ENCODE measurements around the gene TRAPPC10. TPM values are rescaled to one million over a fixed set of nuclear protein-coding genes. Genes with fewer than 3 reads are reported as not detected.

TRAPPC10 gene
- total and polyA plus RNA-seq, 9 of the 15 experiments (the other 6 are each of a cell fraction or from before 2014, with no cell fraction given): 1.1 to 33.8 (median 24.3) TPM

- TF ChIP-seq JUND (IDR thresholded peaks at IDR 0.05; ENCODE audit: borderline replicate concordance, low read depth, low read length) (no peak), JUND (tag; IDR thresholded peaks at IDR 0.05; ENCODE audit: borderline replicate concordance, low read depth, low read length) (no peak), ASH1L (IDR thresholded peaks at IDR 0.05; ENCODE audit: borderline replicate concordance, low read depth, partially characterized antibody) (no peak), CC2D1A (IDR thresholded peaks at IDR 0.05) (no peak), KDM5B (IDR thresholded peaks at IDR 0.05; ENCODE audit: insufficient replicate concordance, low read depth, low read length) (no peak), ZNF445 (CRISPR knock-in tag; IDR thresholded peaks at IDR 0.05; ENCODE audit: low read depth) (no peak), HCFC1 (IDR thresholded peaks at IDR 0.05; ENCODE audit: low read depth, low read length) (no peak), NCOA4 (IDR thresholded peaks at IDR 0.05; ENCODE audit: partially characterized antibody) (no peak), CCNT2 (IDR thresholded peaks at IDR 0.05; ENCODE audit: borderline replicate concordance, extremely low read depth, insufficient read length, low read depth, low read length) (no peak), STAT5B (CRISPR knock-in tag; IDR thresholded peaks at IDR 0.05) (no peak), RNF2 (IDR thresholded peaks at IDR 0.05) (no peak), NCOR1 (IDR thresholded peaks at IDR 0.05) (no peak), MLLT1 (IDR thresholded peaks at IDR 0.05) (peak in 1 of 2 experiments; percentile 48; a peak in 1 of 4 replicates), ZKSCAN8 (CRISPR knock-in tag; IDR thresholded peaks at IDR 0.05) (0 out of 2 replicates have a peak, but pooled peaks have one; percentile 29), SAP30 (IDR thresholded peaks at IDR 0.05; ENCODE audit: borderline replicate concordance, insufficient read depth, low read depth, low read length, poor library complexity, severe bottlenecking) (no peak), E2F5 (CRISPR knock-in tag; IDR thresholded peaks at IDR 0.05) (no peak), ZNF785 (CRISPR knock-in tag; IDR thresholded peaks at IDR 0.05) (no peak)
- TF ChIP-seq, protein P1, sequence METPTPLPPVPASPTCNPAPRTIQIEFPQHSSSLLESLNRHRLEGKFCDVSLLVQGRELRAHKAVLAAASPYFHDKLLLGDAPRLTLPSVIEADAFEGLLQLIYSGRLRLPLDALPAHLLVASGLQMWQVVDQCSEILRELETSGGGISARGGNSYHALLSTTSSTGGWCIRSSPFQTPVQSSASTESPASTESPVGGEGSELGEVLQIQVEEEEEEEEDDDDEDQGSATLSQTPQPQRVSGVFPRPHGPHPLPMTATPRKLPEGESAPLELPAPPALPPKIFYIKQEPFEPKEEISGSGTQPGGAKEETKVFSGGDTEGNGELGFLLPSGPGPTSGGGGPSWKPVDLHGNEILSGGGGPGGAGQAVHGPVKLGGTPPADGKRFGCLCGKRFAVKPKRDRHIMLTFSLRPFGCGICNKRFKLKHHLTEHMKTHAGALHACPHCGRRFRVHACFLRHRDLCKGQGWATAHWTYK (CRISPR knock-in tag; IDR thresholded peaks at IDR 0.05): no peak
These were observed 986 bp upstream of the TRAPPC10 start (continued) for GRCh38 chr21:44011123-44011522.

Measured in K562 (cell line).